Cardiac muscle cell (in vitro differentiated cells and primary cell): ENCODE measurements around the gene TSHB. TPM values are rescaled to one million over a fixed set of nuclear protein-coding genes. Genes with fewer than 3 reads are reported as not detected.

Source experiments
- DNase-seq, 2 donors: peaks; one replicate each; pipeline versions ENCODE4 v3.0.0 to v3.0.0-alpha.2; 2010 to 2017; ENCODE audit warnings: low read depth in 1 of 2, low spot score in 1 of 2
- H3K27ac ChIP-seq: fragments of 200-600 bp; sonication (generic); 2 replicates; pipeline ENCODE4 v1.5.1; 2016
- H3K27me3 ChIP-seq: fragments of 200-600 bp; sonication (generic); 2 replicates; pipeline ENCODE4 v1.6.0; 2016; ENCODE audit warnings: control low read depth
- H3K36me3 ChIP-seq: fragments of 200-600 bp; sonication (generic); 2 replicates; pipeline ENCODE4 v1.5.1; 2016; ENCODE audit warnings: control low read depth
- H3K4me1 ChIP-seq: fragments of 200-600 bp; sonication (generic); 2 replicates; pipeline ENCODE4 v1.8.1; 2017; ENCODE audit warnings: low read depth, mild to moderate bottlenecking, mixed run types
- H3K4me3 ChIP-seq: fragments of 200-600 bp; sonication (generic); 2 replicates; pipeline ENCODE4 v1.5.1; 2016; ENCODE audit warnings: mild to moderate bottlenecking
- H3K9me3 ChIP-seq: fragments of 200-600 bp; sonication (generic); 2 replicates; pipeline ENCODE4 v1.5.1; 2017; ENCODE audit warnings: low read depth, mild to moderate bottlenecking, control low read depth
- CTCF ChIP-seq: IDR thresholded peaks from 2 replicates; pipeline ENCODE4 v1.5.1; 2012; ENCODE audit warnings: low read depth, mild to moderate bottlenecking, low read length
- polyA plus RNA-seq: library from polyadenylated mRNA; unstranded; fragments of >200 nt; fragmentation: Nextera tagmentation; extraction: Ambion mirVana; gene quantifications from 2 replicates; pipeline ENCODE4 v1.2.1, GENCODE V29; 2016
- total RNA-seq: library from RNA; depleted of rRNA; stranded (reverse); fragments of >200 nt; gene quantifications from 2 replicates; pipeline ENCODE4 v1.2.3, GENCODE V29; 2016

Gene TSHB
- total and polyA plus RNA-seq, 2 experiments from 2014 or later: not detected

GRCh38 chr1:115078708-115079107, 49.1 kb downstream of the TSHB start:
- no peaks in the 10 kb centered on the region for H3K9me3 ChIP-seq
- peaks cover 34% of the 10 kb centered on the region for H3K4me1 ChIP-seq
- no peak overlapping the region for H3K4me3 ChIP-seq
- no peaks in the 10 kb centered on the region for H3K27me3 ChIP-seq
- no peak overlapping the region for H3K27ac ChIP-seq
- DNase-seq: no peak
- no peak for TF ChIP-seq CTCF
- H3K36me3 ChIP-seq: no peaks in the 10 kb centered on the region

DNA sequence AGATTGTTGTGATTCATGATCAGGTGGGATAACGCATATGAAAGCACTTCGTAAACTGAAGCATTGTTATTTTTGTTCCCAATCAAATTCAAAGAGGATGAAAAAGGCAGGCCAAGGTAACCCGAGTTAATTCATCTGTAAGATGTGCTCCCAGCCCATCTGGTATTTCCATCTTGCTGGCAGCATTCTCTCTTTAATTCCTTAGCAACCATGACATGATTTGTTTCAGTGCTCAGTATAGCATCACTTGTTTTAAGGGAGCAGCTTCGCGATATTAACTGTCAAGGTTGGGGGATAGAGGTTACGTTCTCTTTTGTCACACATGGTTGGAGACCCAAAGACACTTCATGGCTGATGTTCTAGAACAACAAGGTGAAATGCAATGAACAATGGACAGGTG, 53.3 kb downstream of the TSHB start:
- H3K27me3 ChIP-seq: no peaks in the 10 kb centered on the region
- no peaks in the 10 kb centered on the region for H3K36me3 ChIP-seq
- TF ChIP-seq CTCF: no peak
- no peak overlapping the region for H3K4me3 ChIP-seq
- H3K9me3 ChIP-seq: no peaks in the 10 kb centered on the region
- H3K27ac ChIP-seq: peak overlapping the region; percentile 63
- peaks cover 41% of the 10 kb centered on the region for H3K4me1 ChIP-seq
- DNase-seq: no peak

Other genes with a start within 250 kb of the TSHB start
- gene SIKE1, start 249.1 kb upstream of the TSHB start, total RNA-seq: 91.9 and 116 TPM in 2 replicates
- gene SIKE1, start 249.1 kb upstream of the TSHB start, polyA plus RNA-seq: 64.0 and 82.6 TPM in 2 replicates
- not detected in 2 replicates for gene SYCP1, start 175.0 kb upstream of the TSHB start, total RNA-seq
- gene SYCP1, start 175.0 kb upstream of the TSHB start, polyA plus RNA-seq: not detected in 2 replicates
- 26.6 and 45.6 TPM in 2 replicates for gene TSPAN2, start 59.7 kb downstream of the TSHB start, total RNA-seq
- gene TSPAN2, start 59.7 kb downstream of the TSHB start, polyA plus RNA-seq: 87.3 and 88.0 TPM in 2 replicates